Measurements from ENCODE around the gene EDAR.

- no peak for TF ChIP-seq EZH2 (IDR thresholded peaks at IDR 0.05; ENCODE audit: low read length)
- TF ChIP-seq CTCF (optimal IDR thresholded peaks at IDR 0.05 in 1 of 3, IDR thresholded peaks at IDR 0.05 in 1 of 3, conservative IDR thresholded peaks at IDR 0.05 in 1 of 3; ENCODE audit: extremely low read depth in 1 of 3, insufficient read depth in 2 of 3, low read length in 3 of 3), result no peak
Observed at GRCh38 chr2:108994178-108994577, 5.2 kb upstream of the EDAR start.
